Measurements from ENCODE around the gene EXOC1L.

Gene EXOC1L

GRCh38 chr4:55801498-55801897 lies 18.1 kb upstream of the EXOC1L start:
- Histone ChIP-seq H3K27me3 (ENCODE audit: control insufficient read depth, insufficient read depth, low read length, poor library complexity, severe bottlenecking) (no peaks in the 10 kb centered on the region), H3K4me1 (ENCODE audit: control insufficient read depth, insufficient read depth, low read length) (no peaks in the 10 kb centered on the region), H3K9me3 (ENCODE audit: control insufficient read depth, low read length) (no peaks in the 10 kb centered on the region), H3K4me3 (ENCODE audit: insufficient read depth, low read depth, low read length) (no peak overlapping the region), H3K27ac (ENCODE audit: insufficient read depth, low read depth, low read length, poor library complexity, severe bottlenecking) (no peak overlapping the region), H3K36me3 (ENCODE audit: control insufficient read depth, insufficient read depth, low read length) (no peaks in the 10 kb centered on the region)
- WGBS, 2 experiments: 95 to 100% methylated on average over 1 of the region's 1 CpG

DNA sequence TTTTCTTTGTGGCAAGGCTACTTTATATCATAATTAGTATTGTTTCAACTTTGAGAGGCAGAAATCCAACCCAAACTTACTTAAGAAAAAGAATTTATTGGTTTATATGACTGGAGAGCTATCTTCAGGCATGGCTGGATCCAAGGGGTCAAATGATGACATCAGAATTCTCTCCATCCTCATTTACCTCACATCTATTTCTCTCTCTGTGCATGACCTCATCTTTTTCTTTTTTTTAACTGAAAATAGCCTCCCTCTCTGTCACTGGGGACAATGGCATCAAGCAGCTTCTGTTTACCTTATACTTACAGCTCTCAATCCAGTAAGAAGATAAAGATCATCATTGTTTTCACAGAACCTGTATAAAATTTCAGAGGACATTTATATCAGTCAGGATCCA lies 12.0 kb upstream of the EXOC1L start:
- Histone ChIP-seq H3K4me3 (ENCODE audit: insufficient read depth, low read depth, low read length) (no peak overlapping the region), H3K27me3 (ENCODE audit: control insufficient read depth, insufficient read depth, low read length, poor library complexity, severe bottlenecking) (no peaks in the 10 kb centered on the region), H3K27ac (ENCODE audit: insufficient read depth, low read depth, low read length, poor library complexity, severe bottlenecking) (no peak overlapping the region), H3K4me1 (ENCODE audit: control insufficient read depth, insufficient read depth, low read length) (peaks cover 5% of the 10 kb centered on the region), H3K9me3 (ENCODE audit: control insufficient read depth, low read length) (no peaks in the 10 kb centered on the region), H3K36me3 (ENCODE audit: control insufficient read depth, insufficient read depth, low read length) (no peaks in the 10 kb centered on the region)

GRCh38 chr4:55808186-55808585 lies 11.4 kb upstream of the EXOC1L start:
- Histone ChIP-seq H3K4me1 (ENCODE audit: control insufficient read depth, insufficient read depth, low read length) (peaks cover 5% of the 10 kb centered on the region), H3K9me3 (ENCODE audit: control insufficient read depth, low read length) (no peaks in the 10 kb centered on the region), H3K36me3 (ENCODE audit: control insufficient read depth, insufficient read depth, low read length) (no peaks in the 10 kb centered on the region), H3K27me3 (ENCODE audit: control insufficient read depth, insufficient read depth, low read length, poor library complexity, severe bottlenecking) (no peaks in the 10 kb centered on the region), H3K4me3 (ENCODE audit: insufficient read depth, low read depth, low read length) (no peak overlapping the region), H3K27ac (ENCODE audit: insufficient read depth, low read depth, low read length, poor library complexity, severe bottlenecking) (no peak overlapping the region)
- WGBS, 2 experiments: 69 to 78% methylated on average over 1 of the region's 2 CpGs

DNA sequence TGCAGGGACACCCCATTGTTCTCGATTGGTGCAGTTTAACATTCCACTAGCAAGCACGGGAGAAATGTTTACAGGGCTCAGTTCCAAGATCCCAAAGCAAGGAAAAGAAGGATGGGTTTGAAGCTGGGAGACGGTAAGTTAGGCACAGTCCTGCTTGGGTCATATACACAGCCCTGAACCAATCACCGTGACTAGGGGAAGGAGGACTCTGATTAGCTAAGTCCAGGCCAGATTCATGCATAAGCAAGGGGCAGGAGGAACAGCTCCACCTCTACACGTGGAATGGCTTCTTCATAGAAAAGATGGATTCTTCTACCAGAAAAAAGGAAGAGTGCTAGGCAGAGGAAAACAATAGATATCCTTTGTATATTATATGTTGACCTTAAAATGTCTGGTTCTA lies 11.0 kb upstream of the EXOC1L start:
- Histone ChIP-seq H3K4me1 (ENCODE audit: control insufficient read depth, insufficient read depth, low read length) (peaks cover 5% of the 10 kb centered on the region), H3K27me3 (ENCODE audit: control insufficient read depth, insufficient read depth, low read length, poor library complexity, severe bottlenecking) (no peaks in the 10 kb centered on the region), H3K36me3 (ENCODE audit: control insufficient read depth, insufficient read depth, low read length) (no peaks in the 10 kb centered on the region), H3K9me3 (ENCODE audit: control insufficient read depth, low read length) (no peaks in the 10 kb centered on the region), H3K4me3 (ENCODE audit: insufficient read depth, low read depth, low read length) (no peak overlapping the region), H3K27ac (ENCODE audit: insufficient read depth, low read depth, low read length, poor library complexity, severe bottlenecking) (no peak overlapping the region)
- WGBS, 2 experiments: 82 to 85% methylated on average over 5 of the region's 5 CpGs

DNA sequence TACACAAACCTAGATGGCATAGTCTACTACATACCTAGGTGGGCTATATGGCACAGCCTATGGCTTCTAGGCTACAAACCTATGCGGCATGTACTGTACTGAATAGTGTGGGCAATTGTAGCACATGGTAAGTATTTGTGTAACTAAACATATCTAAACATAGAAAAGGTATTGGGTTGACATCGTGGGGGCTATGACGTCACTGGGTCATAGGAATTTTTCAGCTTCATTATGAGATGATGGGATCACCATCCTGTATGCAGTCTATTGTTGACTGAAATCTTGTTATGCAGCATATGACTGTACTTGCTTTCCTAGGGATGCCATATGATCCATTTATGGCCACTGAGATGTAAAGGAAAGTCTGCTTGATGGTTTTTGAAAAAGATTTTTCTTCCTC lies 1.9 kb upstream of the EXOC1L start:
- H3K4me1 ChIP-seq (ENCODE audit: control insufficient read depth, insufficient read depth, low read length): no peaks in the 10 kb centered on the region
- WGBS, 2 experiments: 94 to 98% methylated on average over 3 of the region's 3 CpGs
- H3K9me3 ChIP-seq (ENCODE audit: control insufficient read depth, low read length): no peaks in the 10 kb centered on the region
- no peak overlapping the region for H3K27ac ChIP-seq (ENCODE audit: insufficient read depth, low read depth, low read length, poor library complexity, severe bottlenecking)
- H3K27me3 ChIP-seq (ENCODE audit: control insufficient read depth, insufficient read depth, low read length, poor library complexity, severe bottlenecking): no peaks in the 10 kb centered on the region
- H3K36me3 ChIP-seq (ENCODE audit: control insufficient read depth, insufficient read depth, low read length): no peaks in the 10 kb centered on the region
- H3K4me3 ChIP-seq (ENCODE audit: insufficient read depth, low read depth, low read length): no peak overlapping the region

DNA sequence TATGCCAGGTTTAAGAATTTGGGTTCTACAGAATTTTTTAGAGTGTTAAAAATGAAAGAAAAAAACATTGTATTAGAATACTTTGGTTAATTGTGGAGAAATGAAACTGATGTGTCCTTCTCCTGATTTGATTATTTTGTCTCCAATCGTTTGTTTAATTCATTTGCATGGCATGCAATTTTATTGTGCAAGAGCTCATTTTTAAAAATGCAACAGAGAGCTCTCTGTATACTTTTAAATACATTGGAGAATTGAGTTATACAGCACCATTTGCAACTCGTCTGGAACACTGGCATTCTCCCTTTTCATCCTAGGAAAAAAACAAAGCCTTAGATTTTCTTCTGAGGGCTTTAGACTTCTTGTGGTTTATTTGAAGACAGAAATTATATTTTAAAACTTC lies 689 bp downstream of the EXOC1L start:
- Histone ChIP-seq H3K27ac (ENCODE audit: insufficient read depth, low read depth, low read length, poor library complexity, severe bottlenecking) (no peak overlapping the region), H3K36me3 (ENCODE audit: control insufficient read depth, insufficient read depth, low read length) (no peaks in the 10 kb centered on the region), H3K9me3 (ENCODE audit: control insufficient read depth, low read length) (no peaks in the 10 kb centered on the region), H3K27me3 (ENCODE audit: control insufficient read depth, insufficient read depth, low read length, poor library complexity, severe bottlenecking) (no peaks in the 10 kb centered on the region), H3K4me3 (ENCODE audit: insufficient read depth, low read depth, low read length) (no peak overlapping the region), H3K4me1 (ENCODE audit: control insufficient read depth, insufficient read depth, low read length) (no peaks in the 10 kb centered on the region)
- 91 to 100% methylated on average over 1 to 2 of the region's 2 CpGs for WGBS, 2 experiments

GRCh38 chr4:55822329-55822728 lies 2.7 kb downstream of the EXOC1L start:
- Histone ChIP-seq H3K9me3 (ENCODE audit: control insufficient read depth, low read length) (no peaks in the 10 kb centered on the region), H3K4me3 (ENCODE audit: insufficient read depth, low read depth, low read length) (no peak overlapping the region), H3K4me1 (ENCODE audit: control insufficient read depth, insufficient read depth, low read length) (no peaks in the 10 kb centered on the region), H3K27me3 (ENCODE audit: control insufficient read depth, insufficient read depth, low read length, poor library complexity, severe bottlenecking) (no peaks in the 10 kb centered on the region), H3K36me3 (ENCODE audit: control insufficient read depth, insufficient read depth, low read length) (no peaks in the 10 kb centered on the region), H3K27ac (ENCODE audit: insufficient read depth, low read depth, low read length, poor library complexity, severe bottlenecking) (no peak overlapping the region)
- WGBS, 2 experiments: 84 to 93% methylated on average over 3 of the region's 3 CpGs

DNA sequence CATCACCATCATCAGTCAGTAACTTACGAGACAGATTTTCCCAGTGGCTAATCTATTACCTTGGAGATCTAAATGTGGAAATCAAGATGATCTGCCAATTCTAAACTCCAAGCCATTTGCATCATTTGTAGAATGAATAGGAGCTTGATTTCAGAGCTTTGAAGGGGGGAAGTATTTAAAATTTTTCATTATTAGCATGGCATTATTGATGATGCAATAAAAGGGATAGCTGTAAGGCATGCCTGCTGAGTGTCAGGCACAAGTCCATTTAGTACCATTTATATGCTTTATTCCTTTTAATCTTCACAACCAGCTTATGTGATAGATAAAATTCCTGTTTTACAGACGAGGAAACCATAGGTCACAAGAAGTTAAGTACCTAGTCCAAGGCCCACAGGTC lies 5.3 kb downstream of the EXOC1L start:
- Histone ChIP-seq H3K9me3 (ENCODE audit: control insufficient read depth, low read length) (no peaks in the 10 kb centered on the region), H3K36me3 (ENCODE audit: control insufficient read depth, insufficient read depth, low read length) (no peaks in the 10 kb centered on the region), H3K4me3 (ENCODE audit: insufficient read depth, low read depth, low read length) (no peak overlapping the region), H3K27me3 (ENCODE audit: control insufficient read depth, insufficient read depth, low read length, poor library complexity, severe bottlenecking) (no peaks in the 10 kb centered on the region), H3K27ac (ENCODE audit: insufficient read depth, low read depth, low read length, poor library complexity, severe bottlenecking) (no peak overlapping the region), H3K4me1 (ENCODE audit: control insufficient read depth, insufficient read depth, low read length) (no peaks in the 10 kb centered on the region)
- WGBS, 2 experiments: 76 to 77% methylated on average over 1 to 2 of the region's 2 CpGs

DNA sequence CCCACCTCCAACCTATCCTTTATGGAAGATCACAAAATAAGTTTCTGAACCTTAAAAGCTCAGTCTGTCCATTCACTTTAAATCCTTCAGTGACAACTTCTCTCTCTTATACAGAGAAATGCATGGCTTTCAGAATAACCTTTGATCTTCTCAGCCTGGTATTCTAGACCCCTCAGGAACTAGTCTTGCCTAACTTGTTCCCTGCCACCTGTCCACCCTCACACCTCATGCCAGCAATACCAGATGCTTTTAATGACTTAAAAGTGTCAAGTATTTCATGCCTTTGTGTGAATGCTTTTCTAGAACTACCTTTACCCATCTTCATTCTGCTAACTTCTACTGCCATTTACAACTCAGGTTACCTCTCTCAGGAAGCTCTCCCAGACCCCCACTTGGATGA lies 7.4 kb downstream of the EXOC1L start:
- no peaks in the 10 kb centered on the region for H3K36me3 ChIP-seq (ENCODE audit: control insufficient read depth, insufficient read depth, low read length)
- no peak overlapping the region for H3K4me3 ChIP-seq (ENCODE audit: insufficient read depth, low read depth, low read length)
- H3K4me1 ChIP-seq (ENCODE audit: control insufficient read depth, insufficient read depth, low read length): no peaks in the 10 kb centered on the region
- H3K27me3 ChIP-seq (ENCODE audit: control insufficient read depth, insufficient read depth, low read length, poor library complexity, severe bottlenecking): no peaks in the 10 kb centered on the region
- no peaks in the 10 kb centered on the region for H3K9me3 ChIP-seq (ENCODE audit: control insufficient read depth, low read length)
- H3K27ac ChIP-seq (ENCODE audit: insufficient read depth, low read depth, low read length, poor library complexity, severe bottlenecking): no peak overlapping the region

GRCh38 chr4:55827582-55827981 lies 8.0 kb downstream of the EXOC1L start:
- no peak overlapping the region for H3K27ac ChIP-seq (ENCODE audit: insufficient read depth, low read depth, low read length, poor library complexity, severe bottlenecking)
- no peaks in the 10 kb centered on the region for H3K27me3 ChIP-seq (ENCODE audit: control insufficient read depth, insufficient read depth, low read length, poor library complexity, severe bottlenecking)
- 97 to 100% methylated on average over 1 to 2 of the region's 2 CpGs for WGBS, 2 experiments
- H3K36me3 ChIP-seq (ENCODE audit: control insufficient read depth, insufficient read depth, low read length): no peaks in the 10 kb centered on the region
- H3K4me1 ChIP-seq (ENCODE audit: control insufficient read depth, insufficient read depth, low read length): no peaks in the 10 kb centered on the region
- no peaks in the 10 kb centered on the region for H3K9me3 ChIP-seq (ENCODE audit: control insufficient read depth, low read length)
- H3K4me3 ChIP-seq (ENCODE audit: insufficient read depth, low read depth, low read length): no peak overlapping the region

DNA sequence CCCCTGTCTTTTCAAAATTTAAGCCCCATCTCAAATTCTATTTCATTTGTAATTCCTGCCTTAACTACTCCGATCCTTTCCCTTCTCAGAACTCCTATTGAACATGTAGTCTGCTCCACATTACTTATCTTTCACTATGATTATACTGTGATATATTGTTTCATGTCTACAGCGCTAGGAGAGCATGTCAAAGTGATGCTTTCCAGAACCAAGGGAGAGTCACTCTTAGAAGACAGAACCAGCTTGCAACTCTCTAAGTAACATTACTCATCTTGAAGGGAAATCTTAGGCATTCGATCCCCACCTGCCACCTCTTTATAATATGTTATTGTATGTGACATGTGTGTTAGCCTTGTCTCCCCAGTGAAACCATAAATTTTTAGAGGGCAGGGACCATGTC lies 10.5 kb downstream of the EXOC1L start:
- 94 to 96% methylated on average over 2 to 3 of the region's 3 CpGs for WGBS, 2 experiments
- Histone ChIP-seq H3K27ac (ENCODE audit: insufficient read depth, low read depth, low read length, poor library complexity, severe bottlenecking) (no peak overlapping the region), H3K36me3 (ENCODE audit: control insufficient read depth, insufficient read depth, low read length) (no peaks in the 10 kb centered on the region), H3K4me1 (ENCODE audit: control insufficient read depth, insufficient read depth, low read length) (no peaks in the 10 kb centered on the region), H3K27me3 (ENCODE audit: control insufficient read depth, insufficient read depth, low read length, poor library complexity, severe bottlenecking) (no peaks in the 10 kb centered on the region), H3K9me3 (ENCODE audit: control insufficient read depth, low read length) (no peaks in the 10 kb centered on the region), H3K4me3 (ENCODE audit: insufficient read depth, low read depth, low read length) (no peak overlapping the region)

Data from ectodermal cell (in vitro differentiated cells).